ENCODE measurements around the gene APCDD1L.
"Not testable (repeated sequence)": the region's sequence is repeated elsewhere in the genome, so short reads cannot be mapped to it uniquely, and the experiment has no call there.

APCDD1L gene

GRCh38 chr20:58414786-58415185 lies 100.4 kb downstream of the APCDD1L start:
- DNase-seq (ENCODE audit: low spot score): not testable (repeated sequence)

- not testable (repeated sequence) for DNase-seq (ENCODE audit: low spot score)
Observed at GRCh38 chr20:58414216-58414615, 101.0 kb downstream of the APCDD1L start.
